Measurements from ENCODE around the gene FOXK2. TPM values are rescaled to one million over a fixed set of nuclear protein-coding genes. Genes with fewer than 3 reads are reported as not detected.
"Not testable (repeated sequence)": the region's sequence is repeated elsewhere in the genome, so short reads cannot be mapped to it uniquely, and the experiment has no call there.

Gene FOXK2
- total RNA-seq, 2 donors from 2014 or later: 34.8 to 85.1 TPM

DNA sequence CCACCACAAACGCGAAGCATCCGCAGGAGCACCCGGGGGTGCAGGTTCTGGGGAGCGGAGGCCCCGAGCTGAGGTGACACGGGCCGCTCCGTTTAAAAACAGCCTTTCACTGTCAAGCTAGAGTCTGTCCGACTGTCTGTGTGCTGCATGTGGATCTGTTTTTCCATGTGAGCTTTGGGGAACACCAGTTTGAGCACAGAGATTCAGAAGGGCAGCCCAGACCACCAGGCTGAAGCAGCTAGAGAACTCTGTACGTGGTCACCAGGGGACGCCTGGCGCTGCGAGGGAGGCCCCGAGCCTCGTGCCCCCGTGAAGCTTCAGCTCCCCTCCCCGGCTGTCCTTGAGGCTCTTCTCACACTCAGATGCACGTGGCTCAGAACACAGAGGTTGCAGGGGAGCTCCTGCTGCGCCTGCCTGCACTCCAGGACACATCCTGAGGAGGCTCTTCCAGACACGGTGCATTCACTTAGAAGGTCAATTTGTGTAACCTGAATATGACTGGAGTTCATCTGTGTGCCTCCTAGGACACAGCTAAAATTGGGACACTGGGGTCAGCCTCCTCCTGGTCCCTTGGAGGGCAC lies 15.7 kb upstream of the FOXK2 start:
- Histone ChIP-seq H3K4me3 (no peak overlapping the region), H3K4me1 (ENCODE audit: control insufficient read depth in 1 of 2, low read depth in 2 of 2) (peaks cover 0 to 9% of the 10 kb centered on the region in 2 donors), H3K27me3 (replicated peaks; ENCODE audit: insufficient read depth) (no peaks in the 10 kb centered on the region), H3K9me3 (no peaks in the 10 kb centered on the region), H3K27ac (no peak overlapping the region), H3K36me3 (no peaks in the 10 kb centered on the region)
- DNase-seq (ENCODE audit: low spot score): no peak
- no peak for ATAC-seq (ENCODE audit: insufficient number of reproducible peaks, low FRiP score, low read depth)
- no peak for TF ChIP-seq CTCF (IDR thresholded peaks at IDR 0.05)

DNA sequence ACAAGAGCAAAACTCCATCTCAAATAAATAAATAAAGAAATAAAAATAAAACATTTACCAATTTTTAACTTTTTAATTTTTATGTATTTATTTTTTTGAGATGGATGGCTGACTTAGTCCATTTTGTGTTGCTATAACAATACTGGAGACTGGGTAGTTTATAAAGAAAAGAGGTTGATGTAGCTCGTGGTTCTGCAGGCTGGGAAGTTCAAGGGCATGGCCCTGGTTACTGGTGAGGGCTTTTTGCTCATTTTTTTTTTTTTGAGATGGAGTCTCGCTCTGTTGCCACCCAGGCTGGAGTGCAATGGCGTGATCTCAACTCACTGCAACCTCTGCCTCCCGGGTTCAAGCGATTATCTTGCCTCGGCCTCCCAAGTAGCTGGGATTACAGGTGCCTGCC lies 14.2 kb upstream of the FOXK2 start:
- ATAC-seq (ENCODE audit: insufficient number of reproducible peaks, low FRiP score, low read depth) (no peak), DNase-seq (ENCODE audit: low spot score) (no peak)
- Histone ChIP-seq H3K27ac (no peak overlapping the region), H3K4me3 (no peak overlapping the region), H3K27me3 (replicated peaks; ENCODE audit: insufficient read depth) (no peaks in the 10 kb centered on the region), H3K4me1 (ENCODE audit: control insufficient read depth in 1 of 2, low read depth in 2 of 2) (peaks cover 0 to 9% of the 10 kb centered on the region in 2 donors), H3K36me3 (no peaks in the 10 kb centered on the region), H3K9me3 (no peaks in the 10 kb centered on the region)
- TF ChIP-seq CTCF (IDR thresholded peaks at IDR 0.05): no peak

- not testable (repeated sequence) for H3K27me3 ChIP-seq (replicated peaks; ENCODE audit: insufficient read depth); H3K4me1 ChIP-seq (ENCODE audit: control insufficient read depth in 1 of 2, low read depth in 2 of 2); ATAC-seq (ENCODE audit: insufficient number of reproducible peaks, low FRiP score, low read depth); H3K36me3 ChIP-seq; H3K27ac ChIP-seq; H3K4me3 ChIP-seq; DNase-seq (ENCODE audit: low spot score); H3K9me3 ChIP-seq
Observed at GRCh38 chr17:82506402-82506801, 13.1 kb upstream of the FOXK2 start.

DNA sequence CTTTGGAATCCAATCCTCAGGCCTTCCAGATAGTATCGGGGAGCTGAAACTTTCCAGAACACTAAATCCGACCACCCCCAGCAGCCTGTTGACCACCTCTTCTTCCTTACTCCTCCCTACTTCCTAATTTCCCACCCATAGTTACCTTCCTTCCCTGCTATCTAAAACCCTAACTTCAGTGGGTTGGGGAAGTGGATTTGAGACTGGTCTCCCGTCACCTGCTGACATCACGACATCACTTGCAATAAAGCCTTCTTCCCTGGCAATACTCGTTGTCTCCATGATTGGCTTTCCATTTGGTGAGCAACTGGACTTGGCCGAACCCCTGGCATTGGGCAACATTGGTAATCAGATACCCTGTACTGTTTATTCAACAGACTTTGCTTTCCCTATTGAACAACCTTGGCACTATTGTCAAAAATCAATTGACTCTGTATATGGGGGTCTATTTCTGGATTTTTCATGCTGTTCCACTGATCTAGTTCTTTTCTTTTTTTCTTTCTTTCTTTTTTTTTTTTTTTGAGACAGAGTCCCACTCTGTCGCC lies 11.8 kb upstream of the FOXK2 start:
- no peak for TF ChIP-seq CTCF (IDR thresholded peaks at IDR 0.05)
- Histone ChIP-seq H3K27me3 (replicated peaks; ENCODE audit: insufficient read depth) (no peaks in the 10 kb centered on the region), H3K4me1 (ENCODE audit: control insufficient read depth in 1 of 2, low read depth in 2 of 2) (no peaks in the 10 kb centered on the region), H3K9me3 (no peaks in the 10 kb centered on the region), H3K4me3 (no peak overlapping the region), H3K27ac (no peak overlapping the region), H3K36me3 (no peaks in the 10 kb centered on the region)
- DNase-seq (ENCODE audit: low spot score) (no peak), ATAC-seq (ENCODE audit: insufficient number of reproducible peaks, low FRiP score, low read depth) (no peak)

DNA sequence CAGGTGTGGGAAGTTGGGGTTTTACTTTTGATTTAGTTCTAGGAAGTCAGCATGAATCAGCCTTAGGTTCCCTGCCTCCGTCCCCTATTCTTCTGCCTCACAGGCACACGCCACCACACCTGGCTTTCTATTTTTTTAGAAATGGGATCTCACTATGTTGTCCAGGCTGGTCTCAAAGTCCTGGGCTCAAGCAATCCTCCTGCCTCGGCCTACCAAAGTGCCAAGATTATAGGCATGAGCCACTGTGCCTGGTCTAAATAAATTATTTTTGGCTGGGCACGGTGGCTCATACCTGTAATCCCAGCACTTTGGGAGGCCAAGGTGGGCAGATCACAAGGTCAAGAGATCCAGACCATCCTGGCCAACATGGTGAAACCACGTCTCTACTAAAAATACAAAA lies 7.9 kb upstream of the FOXK2 start:
- H3K27me3 ChIP-seq (replicated peaks; ENCODE audit: insufficient read depth); H3K4me1 ChIP-seq (ENCODE audit: control insufficient read depth in 1 of 2, low read depth in 2 of 2); H3K4me3 ChIP-seq; H3K9me3 ChIP-seq; H3K27ac ChIP-seq; DNase-seq (ENCODE audit: low spot score); ATAC-seq (ENCODE audit: insufficient number of reproducible peaks, low FRiP score, low read depth); H3K36me3 ChIP-seq: not testable (repeated sequence)

DNA sequence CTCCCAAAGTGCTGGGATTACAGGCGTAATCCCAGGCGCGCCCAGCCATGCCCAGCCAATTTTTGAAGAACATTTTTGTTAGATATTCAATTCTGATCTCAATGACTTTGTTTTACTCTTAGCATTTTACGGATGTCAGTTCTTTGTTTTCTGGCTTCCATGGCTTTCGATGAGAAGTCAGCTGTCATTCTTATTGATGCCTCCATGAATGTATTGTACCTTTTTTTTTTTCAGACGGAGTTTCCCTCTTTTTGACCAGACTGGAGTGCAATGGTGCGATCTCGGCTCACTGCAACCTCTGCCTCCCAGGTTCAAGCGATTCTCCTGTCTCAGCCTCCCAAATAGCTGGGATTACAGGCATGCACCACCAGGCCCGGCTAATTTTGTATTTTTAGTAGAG lies 5.7 kb upstream of the FOXK2 start:
- not testable (repeated sequence) for H3K4me3 ChIP-seq; H3K9me3 ChIP-seq; DNase-seq (ENCODE audit: low spot score); H3K27me3 ChIP-seq (replicated peaks; ENCODE audit: insufficient read depth); H3K36me3 ChIP-seq; ATAC-seq (ENCODE audit: insufficient number of reproducible peaks, low FRiP score, low read depth); H3K27ac ChIP-seq; H3K4me1 ChIP-seq (ENCODE audit: control insufficient read depth in 1 of 2, low read depth in 2 of 2)

Measured in thoracic aorta (tissue), 2 donors.